Hypothalamus (tissue), 51 donors: ENCODE results near the gene DPAGT1.

Source experiments
- DNase-seq, 51 donors: peaks; one replicate each; lab custom pipeline; 2025; lab: John Stamatoyannopoulos, UW

DPAGT1 gene

DNA sequence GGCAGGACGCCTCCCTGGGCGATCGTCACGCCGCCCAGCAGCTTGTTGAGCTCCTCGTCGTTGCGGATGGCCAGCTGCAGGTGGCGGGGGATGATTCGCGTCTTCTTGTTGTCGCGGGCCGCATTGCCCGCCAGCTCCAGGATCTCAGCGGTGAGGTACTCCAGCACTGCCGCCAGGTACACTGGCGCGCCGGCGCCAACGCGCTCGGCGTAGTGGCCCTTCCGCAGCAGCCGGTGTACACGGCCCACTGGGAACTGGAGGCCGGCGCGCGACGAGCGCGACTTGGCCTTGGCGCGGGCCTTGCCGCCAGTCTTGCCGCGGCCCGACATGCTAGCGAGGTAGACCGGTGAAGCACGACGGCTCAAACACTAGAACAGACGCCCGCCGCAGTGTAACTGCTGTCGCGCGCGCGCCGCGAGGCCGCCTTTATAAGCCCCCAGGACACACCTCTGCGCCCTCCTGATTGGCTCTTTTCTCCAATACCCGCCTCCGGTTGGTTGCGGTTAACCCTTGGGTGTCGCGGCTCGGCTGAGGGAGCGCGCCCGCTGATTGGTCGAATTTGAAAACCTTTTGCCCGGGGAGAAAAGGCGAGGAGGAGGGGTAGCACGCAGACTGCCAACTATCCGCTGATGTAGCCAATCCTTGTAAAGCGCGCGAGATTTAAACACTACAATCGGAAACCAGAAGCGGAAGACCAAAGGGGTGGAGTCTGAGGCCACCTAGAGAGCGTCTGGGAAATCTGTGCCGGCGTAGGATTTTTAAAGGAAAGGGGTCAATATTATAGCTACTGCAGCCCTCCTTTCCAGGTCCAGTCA lies 6.4 kb downstream of the DPAGT1 start:
- peak; percentile 74 to 100 (median 99) for DNase-seq

DNA sequence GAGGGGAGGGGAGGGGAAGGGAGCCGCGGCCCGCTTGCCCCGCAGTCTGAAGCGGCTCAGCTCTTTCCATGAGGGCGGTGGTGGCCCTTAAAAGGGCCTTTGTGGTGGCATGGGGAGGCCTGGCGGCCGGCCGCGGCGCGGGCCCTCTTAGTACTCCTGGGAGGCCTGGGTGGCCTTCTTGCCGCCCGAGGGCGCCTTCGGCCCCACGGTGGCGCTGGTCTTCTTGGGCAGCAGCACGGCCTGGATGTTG lies 6.9 kb downstream of the DPAGT1 start:
- DNase-seq: peak in 33 of 51 donors; percentile 55 to 87 (median 77)

DNA sequence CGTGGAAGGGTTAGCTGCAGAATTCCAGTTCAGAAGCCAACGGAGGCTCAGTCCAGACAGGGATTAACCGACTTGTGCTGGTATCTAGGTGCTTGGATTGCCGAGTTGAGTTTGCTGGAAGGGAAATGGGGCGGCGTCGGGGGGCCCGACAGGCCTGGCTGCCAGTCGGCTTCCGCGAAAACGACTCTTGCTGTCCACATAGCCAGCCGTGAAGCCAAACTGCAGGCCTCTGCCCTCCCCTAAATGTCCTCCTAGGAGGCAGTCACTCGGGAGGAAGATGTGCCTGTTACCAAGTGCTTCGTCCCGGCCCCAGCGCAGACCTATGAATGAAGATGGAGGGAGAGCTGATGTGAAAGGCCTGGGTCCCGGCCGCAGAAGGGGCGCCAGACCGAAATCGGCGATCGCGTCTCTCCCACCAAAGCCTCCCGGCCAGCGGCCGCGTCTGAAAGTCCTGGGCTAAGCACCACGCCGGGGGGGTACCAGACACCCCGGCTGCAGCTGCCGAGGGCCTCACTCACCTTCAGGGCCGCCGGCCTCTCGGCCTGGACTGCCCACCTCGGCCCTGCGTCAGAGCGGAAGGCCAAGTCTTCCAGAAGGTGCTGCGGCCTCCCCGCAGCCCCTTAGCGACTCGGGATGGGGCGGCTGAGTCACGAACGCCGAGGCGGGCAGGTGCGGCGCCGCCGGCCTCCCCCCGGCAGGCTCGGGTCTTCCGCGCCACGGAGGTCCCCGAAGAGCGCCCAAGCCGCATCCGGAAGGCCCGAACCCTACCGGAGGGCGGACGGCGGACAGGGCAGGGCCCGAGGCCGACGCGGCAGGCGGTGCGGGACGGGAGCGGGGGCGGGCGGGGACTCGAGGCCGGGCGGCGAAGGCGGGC lies 7.5 kb downstream of the DPAGT1 start:
- peak in 17 of 51 donors; percentile 16 to 71 (median 44) for DNase-seq

DNA sequence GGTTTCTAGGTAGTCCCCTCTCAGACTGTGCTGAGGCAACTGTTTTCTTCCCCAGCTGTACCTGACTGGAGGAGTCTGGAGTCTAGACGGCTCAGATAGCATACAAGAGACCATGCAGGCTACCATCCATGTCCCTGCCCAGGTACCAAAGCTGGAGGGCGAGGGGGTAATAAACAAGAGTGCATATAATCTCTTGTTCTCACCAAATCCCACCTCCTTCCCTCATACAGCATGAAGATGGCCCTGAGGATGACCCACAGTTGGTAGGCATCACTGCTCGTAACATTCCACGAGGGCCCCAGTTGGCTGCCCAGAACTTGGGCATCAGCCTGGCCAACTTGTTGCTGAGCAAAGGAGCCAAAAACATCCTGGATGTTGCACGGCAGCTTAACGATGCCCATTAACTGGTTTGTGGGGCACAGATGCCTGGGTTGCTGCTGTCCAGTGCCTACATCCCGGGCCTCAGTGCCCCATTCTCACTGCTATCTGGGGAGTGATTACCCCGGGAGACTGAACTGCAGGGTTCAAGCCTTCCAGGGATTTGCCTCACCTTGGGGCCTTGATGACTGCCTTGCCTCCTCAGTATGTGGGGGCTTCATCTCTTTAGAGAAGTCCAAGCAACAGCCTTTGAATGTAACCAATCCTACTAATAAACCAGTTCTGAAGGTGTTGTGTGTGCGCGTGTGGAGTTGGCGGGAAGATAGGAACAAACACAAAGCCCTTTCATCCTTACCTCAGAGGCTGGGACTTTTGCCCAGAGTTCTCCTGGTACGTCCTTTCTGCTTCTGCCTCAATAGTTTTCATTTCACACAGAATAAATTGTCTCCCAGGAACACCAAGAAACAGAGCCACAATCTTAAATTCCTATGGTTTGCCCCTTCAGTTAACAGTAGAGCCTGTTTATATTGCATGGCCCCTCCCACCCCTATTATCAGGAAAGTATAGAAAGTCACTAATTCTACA lies 8.5 kb downstream of the DPAGT1 start:
- peak in 4 of 51 donors; percentile 5 to 20 (median 14) for DNase-seq

DNA sequence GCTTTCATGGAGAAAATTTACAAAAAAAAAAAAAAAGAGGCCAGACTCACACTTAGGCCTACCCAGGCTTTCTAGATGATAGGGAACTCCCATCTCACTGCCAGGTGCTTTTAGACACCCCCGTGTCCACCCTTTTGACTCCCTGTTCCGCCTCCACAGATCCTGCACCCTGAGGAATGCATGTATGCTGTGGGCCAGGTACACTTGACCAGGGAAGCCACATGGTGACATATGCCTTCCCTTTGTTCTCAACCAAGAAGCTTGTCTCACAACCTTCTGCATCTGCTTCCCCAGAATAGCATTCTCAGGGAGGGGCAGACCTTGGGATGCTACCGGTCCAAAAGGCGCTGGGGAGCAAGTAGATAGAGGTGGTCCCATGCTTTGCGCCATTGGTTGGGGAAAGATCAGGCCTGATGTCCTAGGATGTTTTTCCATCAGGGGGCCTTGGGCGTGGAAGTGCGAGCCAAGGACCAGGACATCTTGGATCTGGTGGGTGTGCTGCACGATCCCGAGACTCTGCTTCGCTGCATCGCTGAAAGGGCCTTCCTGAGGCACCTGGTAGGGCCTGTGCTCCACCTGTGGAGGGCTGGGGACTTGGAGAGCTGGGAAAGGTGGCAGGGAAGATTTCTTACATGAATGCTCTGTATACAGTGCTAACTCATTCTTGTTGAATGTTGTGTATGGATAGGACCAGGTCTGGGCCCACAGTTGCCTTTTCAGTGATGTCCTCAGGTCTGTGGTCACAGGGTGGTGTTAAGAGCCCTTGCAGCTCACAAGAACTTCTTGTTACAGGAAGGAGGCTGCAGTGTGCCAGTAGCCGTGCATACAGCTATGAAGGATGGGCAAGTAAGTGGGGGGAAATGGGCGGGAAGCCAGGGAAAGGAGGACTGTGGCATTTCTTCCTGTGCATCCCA lies 9.4 kb downstream of the DPAGT1 start:
- no peak for DNase-seq

DNA sequence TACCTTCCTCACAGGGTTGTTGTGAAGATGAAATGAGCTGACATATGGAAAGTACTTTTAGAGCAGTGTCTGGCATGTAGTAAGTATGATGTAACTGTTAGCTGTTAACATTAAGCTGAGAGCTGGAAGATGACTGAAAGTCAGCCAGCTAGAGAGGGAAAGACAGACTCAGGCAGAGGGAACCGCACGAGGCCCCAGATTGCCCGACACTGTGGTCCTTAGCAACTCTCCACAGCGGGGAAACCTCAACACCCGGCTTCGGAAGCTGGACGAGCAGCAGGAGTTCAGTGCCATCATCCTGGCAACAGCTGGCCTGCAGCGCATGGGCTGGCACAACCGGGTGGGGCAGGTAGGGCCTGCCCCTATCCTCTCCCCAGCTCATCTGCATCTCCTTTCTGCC lies 10.5 kb downstream of the DPAGT1 start:
- DNase-seq: no peak

DNA sequence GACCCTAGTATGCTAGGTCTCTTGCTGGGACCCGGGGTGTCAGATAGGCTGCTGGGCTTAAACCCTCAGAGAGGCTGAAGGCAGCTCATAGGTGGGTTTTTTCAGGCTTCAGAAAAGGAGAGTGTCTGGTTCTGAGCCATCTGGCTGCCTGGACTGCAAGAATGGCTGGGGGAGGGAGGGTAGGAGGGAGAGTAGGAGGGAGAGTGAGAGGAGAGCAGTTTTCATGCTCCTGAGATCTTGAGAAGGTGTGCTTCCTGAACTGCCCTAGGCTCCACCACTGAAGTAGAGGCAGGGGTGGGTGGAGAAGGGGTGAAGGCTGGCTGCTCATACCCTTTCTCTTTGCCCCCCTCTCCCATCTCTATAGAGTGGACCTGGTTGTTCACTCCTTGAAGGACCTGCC lies 12.3 kb downstream of the DPAGT1 start:
- DNase-seq: no peak

DNA sequence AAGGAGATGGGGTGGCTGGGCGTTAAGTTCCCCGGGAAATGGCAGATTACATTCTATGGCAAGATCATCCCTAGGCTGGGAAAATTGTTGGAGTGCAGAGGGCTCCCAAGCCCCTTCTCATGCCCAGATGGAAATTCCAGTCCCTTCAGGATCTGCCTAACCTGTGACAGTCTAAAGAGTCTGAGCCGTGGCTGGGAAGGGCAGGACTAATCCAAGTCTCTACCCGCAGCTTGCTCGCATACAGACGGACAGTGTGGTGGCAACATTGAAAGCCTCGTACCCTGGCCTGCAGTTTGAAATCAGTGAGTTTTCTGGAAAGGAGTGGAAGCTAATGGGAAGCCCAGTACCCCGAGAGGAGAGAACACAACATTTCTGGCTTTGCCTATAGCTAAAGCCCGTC lies 13.2 kb downstream of the DPAGT1 start:
- DNase-seq: no peak

DNA sequence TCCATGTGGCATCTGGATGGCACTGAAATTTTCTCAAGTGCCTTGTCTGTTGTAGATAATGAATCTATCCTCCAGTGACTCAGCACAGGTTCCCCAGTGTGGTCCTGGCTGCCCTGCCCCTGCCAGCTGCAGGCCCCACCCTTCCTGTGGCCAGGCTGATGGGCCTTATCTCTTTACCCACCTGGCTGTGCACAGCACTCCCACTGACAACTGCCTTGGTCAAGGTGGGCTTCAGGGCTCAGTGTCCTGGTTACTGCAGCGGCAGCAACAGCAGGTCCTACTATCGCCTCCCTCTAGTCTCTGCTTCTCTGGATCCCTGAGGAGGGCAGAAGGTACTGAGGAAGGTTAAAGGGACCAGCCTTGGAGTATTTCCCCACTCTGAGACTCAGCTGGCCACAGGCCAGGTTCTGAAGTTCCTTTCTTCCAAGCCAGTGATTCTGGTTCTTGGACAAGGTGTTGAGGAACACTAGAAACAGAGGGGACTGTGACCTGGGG lies 13.9 kb downstream of the DPAGT1 start:
- DNase-seq: no peak

DNA sequence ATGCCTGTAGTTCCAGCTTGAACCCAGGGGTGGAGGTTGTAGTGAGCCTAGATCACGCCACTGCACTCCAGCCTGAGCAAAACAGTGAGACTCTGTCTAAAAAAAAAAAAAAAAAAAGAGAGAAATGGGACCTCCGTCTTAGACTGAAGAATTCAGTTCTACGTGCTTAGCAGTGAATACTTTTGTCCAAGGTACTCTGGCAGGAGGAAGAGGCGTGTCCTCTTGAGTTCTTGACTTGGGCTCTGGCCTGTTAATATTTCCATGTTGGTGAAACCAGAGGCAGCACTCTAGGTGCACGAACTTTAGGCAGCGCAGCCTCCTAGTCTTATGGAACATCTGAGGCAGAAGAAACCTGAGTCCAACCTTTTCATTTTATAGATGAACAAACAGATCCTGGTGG lies 14.5 kb downstream of the DPAGT1 start:
- no peak for DNase-seq

DNA sequence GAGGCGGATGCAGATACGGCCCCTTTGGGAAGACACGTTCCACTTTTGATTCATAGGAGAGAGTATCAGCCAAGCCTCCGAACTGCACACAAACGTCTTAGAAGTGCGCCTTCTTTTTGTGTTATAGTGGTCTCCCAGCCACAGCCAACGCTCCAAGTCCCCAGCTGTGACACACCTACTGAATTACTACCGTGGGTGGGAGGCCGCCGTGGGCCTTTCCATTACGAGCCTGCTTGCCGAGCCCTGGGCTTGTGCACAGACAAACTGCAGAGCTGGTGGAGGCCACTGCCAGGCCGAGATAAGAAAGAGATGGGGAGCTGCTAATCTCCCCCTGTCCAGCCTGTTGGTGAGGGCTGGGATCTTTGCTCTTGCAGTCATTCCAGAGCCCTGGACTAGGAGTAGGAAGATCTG lies 16.2 kb downstream of the DPAGT1 start:
- peak in 1 of 51 donors; percentile 46 for DNase-seq

DNA sequence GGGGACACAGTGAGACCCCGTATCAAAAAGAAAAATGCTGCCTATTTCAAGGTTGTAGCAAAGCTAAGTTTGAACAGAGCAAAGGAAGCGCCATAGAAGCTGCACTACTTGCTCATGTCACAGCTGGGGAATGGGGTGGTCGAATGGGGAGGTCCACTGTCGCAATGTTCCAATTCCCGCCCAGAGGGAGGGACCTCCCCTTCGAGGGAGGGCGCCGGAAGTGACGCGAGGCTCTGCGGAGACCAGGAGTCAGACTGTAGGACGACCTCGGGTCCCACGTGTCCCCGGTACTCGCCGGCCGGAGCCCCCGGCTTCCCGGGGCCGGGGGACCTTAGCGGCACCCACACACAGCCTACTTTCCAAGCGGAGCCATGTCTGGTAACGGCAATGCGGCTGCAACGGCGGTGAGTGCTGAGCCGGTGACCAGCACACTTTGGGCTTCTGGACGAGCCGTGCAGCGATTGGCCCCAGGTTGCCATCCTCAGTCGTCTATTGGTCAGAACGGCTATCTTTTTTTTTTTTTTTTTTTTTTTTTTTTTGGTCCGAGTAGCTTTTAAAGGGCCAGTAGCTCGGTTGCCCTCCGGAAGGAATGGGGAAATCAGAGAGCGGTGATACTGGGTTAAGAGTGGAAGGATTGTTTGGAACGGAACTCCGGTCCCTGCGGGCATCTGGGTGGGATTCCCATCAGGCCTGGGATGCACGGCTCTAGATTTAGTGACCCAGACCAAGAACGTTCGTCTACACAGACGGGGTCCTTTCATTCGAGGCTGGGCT lies 16.8 kb downstream of the DPAGT1 start, which contains the start of gene HMBS:
Gene HMBS (plus strand): TSS at position 219 of the 774 bp plus-strand sequence. CDS start 153 bp downstream, at position 372.
- DNase-seq: peak; percentile 81 to 100 (median 92)

DNA sequence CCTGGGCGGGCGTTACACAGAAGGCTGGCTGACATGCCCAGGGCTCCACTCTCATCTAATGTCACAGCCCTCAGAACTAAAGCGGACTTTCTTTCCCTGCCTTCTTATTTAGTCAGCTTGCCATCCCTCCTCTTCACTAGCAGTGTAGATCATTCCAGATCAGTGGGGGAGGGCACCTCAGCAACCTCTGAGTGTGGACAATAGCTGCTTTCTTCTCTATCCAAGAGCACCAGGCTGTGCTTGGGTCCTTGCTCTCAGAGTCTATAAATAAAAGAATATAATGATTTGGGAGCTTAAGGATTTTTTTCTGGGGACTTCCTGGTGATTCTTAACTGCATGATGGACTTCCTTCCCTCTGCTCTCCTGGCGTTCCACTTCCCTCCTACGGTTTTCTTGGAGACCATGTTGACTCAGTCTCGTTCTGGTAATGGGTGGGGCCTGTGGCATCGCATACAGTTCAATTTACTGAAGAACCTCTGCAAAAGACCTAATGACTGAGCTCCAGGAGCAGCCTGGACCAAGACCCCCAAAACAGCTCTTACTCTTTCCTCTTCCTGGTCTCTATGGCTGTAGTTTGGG lies 19.9 kb downstream of the DPAGT1 start:
- peak in 29 of 51 donors; percentile 9 to 77 (median 43) for DNase-seq

DNA sequence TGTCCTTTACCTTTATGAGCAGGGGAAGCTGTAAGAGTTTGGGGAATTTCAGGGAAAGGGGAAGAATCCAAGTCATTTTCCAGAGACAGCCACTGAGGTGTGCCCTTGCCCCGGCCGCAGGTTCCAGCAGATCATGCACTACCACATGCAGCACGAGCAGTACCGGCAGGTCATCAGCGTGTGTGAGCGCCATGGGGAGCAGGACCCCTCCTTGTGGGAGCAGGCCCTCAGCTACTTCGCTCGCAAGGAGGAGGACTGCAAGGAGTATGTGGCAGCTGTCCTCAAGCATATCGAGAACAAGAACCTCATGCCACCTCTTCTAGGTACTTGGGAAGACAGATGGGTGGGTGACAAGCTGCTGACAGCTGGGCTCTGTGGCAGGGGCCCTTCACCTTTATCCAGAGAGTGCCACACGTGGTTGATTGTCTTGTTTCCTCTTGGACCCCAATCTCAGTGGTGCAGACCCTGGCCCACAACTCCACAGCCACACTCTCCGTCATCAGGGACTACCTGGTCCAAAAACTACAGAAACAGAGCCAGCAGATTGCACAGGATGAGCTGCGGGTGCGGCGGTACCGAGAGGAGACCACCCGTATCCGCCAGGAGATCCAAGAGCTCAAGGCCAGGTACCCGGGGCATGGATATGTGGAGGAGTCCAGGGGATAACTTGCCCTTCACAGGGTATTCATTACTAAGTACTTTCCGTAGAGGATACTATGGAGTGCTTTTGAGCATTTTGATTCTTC lies 22.8 kb downstream of the DPAGT1 start:
- no peak for DNase-seq

DNA sequence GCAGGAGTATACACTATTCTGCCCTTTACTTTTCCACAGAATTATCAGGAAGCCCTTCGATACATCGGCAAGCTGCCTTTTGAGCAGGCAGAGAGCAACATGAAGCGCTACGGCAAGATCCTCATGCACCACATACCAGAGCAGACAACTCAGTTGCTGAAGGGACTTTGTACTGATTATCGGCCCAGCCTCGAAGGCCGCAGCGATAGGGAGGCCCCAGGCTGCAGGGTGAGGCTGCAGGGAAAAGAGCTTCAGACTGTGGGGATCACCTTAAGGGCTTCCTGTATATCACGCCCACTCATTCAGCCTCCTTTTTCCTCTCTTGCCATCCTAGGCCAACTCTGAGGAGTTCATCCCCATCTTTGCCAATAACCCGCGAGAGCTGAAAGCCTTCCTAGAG lies 23.8 kb downstream of the DPAGT1 start:
- DNase-seq: no peak

DNA sequence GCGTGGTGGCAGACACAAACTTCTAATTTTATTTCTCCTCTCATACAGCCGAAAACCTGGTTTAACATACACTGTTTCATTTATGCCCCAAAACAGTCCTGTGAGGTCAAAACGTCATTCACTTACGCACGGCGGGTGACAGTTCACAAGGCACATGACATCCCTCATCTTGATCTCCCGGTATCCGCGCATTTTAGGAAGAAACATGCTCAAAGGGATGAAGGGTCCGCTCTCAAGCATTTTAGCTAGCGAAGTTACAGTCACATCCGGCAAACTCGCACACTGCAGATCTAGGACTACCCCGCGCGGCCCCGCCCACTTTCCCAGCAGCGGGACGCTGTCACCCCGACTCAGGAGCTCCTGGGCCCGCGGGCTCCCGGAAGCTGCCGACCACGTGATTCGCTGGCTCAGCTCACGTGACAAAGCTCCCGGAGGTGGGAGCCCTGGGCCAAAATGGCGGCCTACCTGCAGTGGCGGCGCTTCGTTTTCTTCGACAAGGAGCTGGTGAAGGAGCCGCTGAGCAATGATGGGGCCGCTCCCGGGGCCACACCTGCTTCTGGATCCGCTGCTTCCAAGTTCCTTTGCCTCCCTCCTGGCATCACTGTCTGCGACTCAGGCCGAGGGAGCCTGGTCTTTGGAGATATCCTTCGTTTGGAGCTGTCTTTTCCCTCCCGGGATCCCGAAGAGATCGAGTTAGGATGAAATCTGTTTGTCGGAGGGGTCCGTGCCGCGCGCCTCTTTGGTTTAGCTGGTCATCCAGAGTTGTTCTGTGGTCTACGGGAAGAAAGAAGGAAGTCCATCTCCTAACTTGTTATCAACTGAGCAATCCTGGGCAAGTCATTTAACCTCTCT lies 34.1 kb downstream of the DPAGT1 start, which contains the start of gene VPS11:
Gene VPS11 (plus strand): TSS at position 448 of the 852 bp plus-strand sequence. CDS start 6 bp downstream, at position 454.
- DNase-seq: peak; percentile 78 to 97 (median 94)
